GM18873 (cell line): ENCODE measurements around the gene GAL3ST2.
"Not testable (repeated sequence)": the region's sequence is repeated elsewhere in the genome, so short reads cannot be mapped to it uniquely, and the experiment has no call there.

Experiments used
- ATAC-seq: cut with Tn5 transposase; IDR thresholded peaks from one replicate; pipeline ENCODE4 v1.9.1; 2021; ENCODE audit warnings: mild to moderate bottlenecking, moderate library complexity, moderate number of reproducible peaks; ENCODE audit not compliant: unreplicated experiment, low FRiP score

Gene GAL3ST2

DNA sequence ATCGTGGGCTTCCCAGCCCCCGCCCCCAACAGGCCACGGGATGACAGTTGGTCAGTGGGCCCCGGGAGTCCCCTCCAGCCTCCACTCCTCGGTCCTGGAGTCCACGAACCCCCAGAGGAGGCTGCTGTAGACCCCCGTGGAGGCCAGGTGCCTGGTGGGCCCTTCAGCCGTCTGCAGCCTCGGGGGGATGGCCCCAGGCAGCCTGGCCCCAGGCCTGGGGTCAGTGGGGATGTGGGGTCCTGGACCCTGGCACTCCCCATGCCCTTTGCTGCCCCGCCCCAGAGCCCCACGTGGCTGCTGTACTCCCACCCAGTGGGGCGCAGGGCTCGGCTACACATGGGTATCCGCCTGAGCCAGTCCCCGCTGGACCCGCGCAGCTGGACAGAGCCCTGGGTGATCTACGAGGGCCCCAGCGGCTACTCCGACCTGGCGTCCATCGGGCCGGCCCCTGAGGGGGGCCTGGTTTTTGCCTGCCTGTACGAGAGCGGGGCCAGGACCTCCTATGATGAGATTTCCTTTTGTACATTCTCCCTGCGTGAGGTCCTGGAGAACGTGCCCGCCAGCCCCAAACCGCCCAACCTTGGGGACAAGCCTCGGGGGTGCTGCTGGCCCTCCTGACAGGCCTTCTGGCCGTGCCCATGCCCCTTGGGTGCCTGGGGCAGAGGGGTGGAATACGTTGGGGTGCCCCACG is 40.0 kb downstream of the GAL3ST2 start:
- no peak for ATAC-seq

GRCh38 chr2:241817126-241817820 is 40.7 kb downstream of the GAL3ST2 start:
- no peak for ATAC-seq

GRCh38 chr2:241817821-241818215 is 41.2 kb downstream of the GAL3ST2 start:
- ATAC-seq: not testable (repeated sequence)

DNA sequence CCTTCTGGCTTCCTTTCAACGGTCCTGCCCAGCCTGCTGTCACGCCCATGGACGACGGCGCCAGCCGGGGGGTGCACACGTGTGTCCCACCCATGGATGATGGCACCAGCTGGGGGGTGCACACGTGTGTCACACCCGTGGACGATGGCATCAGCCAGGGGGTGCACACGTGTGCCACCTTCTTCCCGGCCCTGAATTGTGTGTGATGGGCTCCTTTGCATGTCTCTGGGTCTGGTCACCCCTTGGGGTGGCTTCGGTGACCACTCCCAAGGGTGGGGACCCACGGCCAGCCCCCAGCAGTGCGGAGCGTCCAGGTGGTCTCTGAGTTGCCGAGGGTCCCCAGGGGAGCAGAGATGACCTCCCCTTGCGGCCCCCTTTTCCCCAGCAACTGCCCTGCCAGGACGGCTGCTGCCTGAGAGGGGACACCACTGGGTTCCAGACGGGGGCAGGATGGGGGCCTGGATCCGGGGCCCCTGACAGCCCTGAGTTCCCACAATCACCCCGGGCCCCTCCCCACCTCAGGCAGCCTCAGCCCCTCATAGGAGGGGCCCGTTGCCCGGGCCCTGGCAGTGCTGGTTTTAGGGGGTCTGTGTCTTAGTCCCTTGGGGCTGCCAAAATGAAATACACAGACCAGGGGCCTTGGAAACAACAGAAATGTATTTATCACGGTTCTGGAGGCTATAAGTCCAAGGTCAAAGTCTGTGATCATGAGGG is 41.8 kb downstream of the GAL3ST2 start:
- no peak for ATAC-seq

- no peak for ATAC-seq
Observed at GRCh38 chr2:241818943-241819270, 42.3 kb downstream of the GAL3ST2 start.

DNA sequence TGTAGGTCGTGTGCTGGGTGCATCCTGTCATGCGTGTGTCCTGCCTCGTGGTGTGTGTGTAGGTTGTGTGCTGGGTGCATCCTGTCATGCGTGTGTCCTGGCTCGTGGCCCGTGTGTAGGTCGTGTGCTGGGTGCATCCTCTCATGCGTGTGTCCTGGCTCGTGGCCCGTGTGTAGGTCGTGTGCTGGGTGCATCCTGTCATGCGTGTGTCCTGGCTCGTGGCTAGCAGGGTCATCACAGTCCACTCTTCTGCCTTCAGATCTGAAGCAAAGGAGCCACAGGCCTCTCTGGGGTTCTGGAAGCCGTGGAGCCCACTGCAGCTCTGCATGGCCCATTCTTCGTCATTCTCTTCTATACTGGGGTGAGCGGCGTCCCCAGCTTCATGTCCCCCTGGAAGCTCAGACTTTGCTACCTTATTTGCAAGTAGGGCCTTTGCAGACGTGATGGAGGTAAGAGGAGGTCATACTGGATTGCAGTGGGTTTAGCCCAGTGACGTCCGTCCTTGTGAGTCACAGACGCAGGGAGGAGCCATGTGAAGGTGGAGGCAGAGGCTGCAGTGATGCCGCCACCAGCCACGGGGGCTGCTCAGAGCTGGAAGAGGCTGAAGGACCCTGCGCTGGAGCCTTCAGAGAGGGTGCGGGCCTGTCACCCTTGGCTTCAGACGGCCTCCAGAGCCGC is 43.5 kb downstream of the GAL3ST2 start:
- not testable (repeated sequence) for ATAC-seq

DNA sequence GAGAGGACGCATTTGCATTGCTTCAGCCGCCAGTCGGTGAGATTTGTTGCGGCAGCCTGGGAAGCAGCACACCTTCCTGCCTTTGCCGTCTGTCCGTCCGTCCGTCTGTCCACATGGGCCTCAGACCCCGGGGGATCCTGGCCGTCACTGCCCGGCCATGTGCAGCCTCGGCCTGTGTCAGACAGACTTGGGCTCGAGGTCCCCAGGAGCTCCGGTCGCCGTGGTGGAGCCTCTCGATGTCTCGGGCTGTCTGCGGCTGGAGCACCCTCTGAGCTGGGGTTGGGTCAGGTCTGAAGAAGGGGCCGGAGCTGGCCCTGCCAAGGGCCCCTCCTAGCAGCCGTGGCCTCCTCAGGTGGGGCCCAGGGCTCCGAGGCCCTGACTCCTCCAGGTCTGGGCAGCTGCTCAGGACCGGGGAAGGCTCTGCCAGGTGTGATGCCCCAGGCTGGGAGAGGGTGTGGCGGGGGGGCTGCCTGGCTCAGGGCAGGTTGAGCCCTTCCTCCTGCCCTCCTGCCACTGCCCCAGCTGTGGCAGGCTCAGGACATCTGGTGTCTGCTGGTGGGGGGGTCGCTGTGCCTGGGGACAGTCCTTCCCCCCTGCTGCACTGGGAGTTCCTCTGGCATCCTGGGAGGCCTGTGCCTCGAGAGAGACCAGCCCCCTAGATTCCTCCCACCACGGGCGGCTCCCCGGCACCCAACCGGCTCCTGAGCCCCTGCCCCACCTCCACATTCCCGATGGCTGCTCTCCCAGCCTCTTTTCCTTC is 44.2 kb downstream of the GAL3ST2 start:
- ATAC-seq: no peak

- ATAC-seq: no peak
Observed at GRCh38 chr2:241821460-241822263, 45.0 kb downstream of the GAL3ST2 start.

- no peak for ATAC-seq
Observed at GRCh38 chr2:241822264-241822623, 45.6 kb downstream of the GAL3ST2 start.

DNA sequence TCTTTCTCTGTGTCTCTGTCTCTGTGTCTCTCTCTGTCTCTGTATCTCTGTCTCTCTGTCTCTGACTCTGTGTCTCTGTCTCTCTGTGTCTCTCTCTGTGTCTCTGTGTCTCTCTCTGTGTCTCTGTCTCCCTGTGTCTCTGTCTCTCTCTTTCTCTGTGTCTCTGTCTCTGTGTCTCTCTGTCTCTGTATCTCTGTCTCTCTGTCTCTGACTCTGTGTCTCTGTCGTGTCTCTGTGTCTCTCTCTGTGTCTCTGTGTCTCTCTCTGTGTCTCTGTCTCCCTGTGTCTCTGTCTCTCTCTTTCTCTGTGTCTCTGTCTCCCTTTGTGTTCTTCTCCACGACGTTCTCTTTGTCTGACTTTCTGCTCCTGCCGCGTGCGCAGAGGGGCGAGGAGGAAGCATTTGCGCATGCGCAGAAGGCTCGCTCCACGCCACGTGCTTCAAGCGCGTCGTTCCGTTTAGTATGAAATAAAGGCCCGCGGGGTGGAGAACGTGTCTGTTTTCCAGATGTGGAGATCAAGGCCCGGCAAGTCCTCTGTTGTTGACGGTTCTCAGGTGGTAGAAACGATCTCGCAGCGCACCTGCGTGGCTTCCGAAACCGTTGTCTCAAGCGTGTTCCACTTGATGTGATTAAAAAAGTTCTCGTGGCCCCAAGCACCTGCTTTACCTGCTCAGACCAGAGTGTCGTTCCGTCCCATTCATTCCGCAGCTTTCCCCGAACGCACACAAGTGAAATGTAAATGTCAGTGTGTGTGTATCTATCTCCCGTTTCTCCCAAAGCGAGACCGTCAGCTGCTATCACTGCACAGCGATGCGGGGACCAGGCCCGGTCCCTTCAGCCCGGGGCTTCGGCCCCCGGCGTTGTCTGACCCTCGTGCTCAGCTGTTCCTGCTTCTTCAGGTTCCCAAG is 47.2 kb downstream of the GAL3ST2 start:
- ATAC-seq: not testable (repeated sequence)

- no peak for ATAC-seq
Observed at GRCh38 chr2:241827394-241827793, 50.8 kb downstream of the GAL3ST2 start.

- ATAC-seq: no peak
Observed at GRCh38 chr2:241833101-241833663, 56.6 kb downstream of the GAL3ST2 start.

- ATAC-seq: not testable (repeated sequence)
Observed at GRCh38 chr2:241833756-241834526, 57.3 kb downstream of the GAL3ST2 start.

- no peak for ATAC-seq
Observed at GRCh38 chr2:241834527-241835210, 58.0 kb downstream of the GAL3ST2 start.

DNA sequence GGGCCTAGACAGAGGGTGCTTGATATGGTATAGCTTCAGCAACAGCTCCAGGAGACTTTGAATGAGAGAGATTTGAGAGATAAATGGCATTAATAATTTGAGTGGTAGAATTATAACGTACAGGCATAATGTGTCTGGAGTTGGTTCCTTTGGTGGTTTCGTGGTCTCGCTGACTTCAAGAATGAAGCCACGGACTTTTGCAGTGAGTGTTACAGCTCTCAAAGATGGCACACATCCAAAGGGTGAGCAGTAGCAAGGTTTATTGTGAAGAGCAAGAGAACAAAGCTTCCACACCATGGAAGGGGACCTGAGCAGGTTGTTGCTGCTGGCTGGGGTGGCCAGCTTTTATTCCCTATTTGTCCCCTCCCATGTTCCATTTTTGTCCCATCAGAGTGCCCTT is 59.0 kb downstream of the GAL3ST2 start:
- ATAC-seq: no peak

DNA sequence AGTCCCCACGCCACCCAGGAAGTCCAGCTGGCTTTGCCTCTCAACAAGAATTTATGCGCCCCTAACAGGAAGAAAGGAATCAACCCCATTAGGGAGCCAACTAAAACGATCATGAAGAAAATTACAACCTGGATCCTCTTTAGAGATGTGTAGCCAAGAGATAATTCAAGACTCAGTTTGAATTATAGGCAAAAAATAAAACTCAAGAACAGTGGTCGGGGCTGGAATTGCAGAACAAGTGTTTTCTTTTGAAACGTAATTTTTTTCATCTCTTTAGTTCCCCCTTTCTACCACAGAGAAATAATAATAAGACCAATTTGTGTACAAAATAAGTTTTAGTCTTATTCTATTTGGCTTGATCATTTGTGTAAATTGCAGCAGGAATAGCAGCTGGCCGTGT is 59.7 kb downstream of the GAL3ST2 start:
- ATAC-seq: no peak
